HL-60 (cell line): ENCODE measurements around the gene PLCB1.

Experiments used
- DNase-seq, 2 experiments: peaks; one replicate each; pipeline ENCODE4 v3.0.0-alpha.2; 2010 to 2020; ENCODE audit warnings: low read depth in 1 of 2, low spot score in 1 of 2
- H3K27ac ChIP-seq: fragments of 250-450 bp; sonication (Bioruptor Pico); replicated peaks from 2 replicates; pipeline ENCODE4 v1.5.1; 2020; ENCODE audit warnings: mild to moderate bottlenecking, moderate library complexity
- H3K27me3 ChIP-seq: fragments of 250-450 bp; sonication (Bioruptor Pico); 2 replicates; pipeline ENCODE4 v1.5.1; 2021; ENCODE audit warnings: mild to moderate bottlenecking, moderate library complexity; ENCODE audit not compliant: insufficient read depth, poor library complexity, severe bottlenecking
- H3K4me3 ChIP-seq: replicated peaks from 2 replicates; pipeline ENCODE4 v1.5.1; 2011; ENCODE audit warnings: mild to moderate bottlenecking, control low read depth, low read length; ENCODE audit not compliant: insufficient read depth
- GABPA ChIP-seq: IDR thresholded peaks from 2 replicates; pipeline ENCODE4 v1.6.1; 2012; ENCODE audit warnings: low read depth
- POLR2AphosphoS5 ChIP-seq: IDR thresholded peaks from 2 replicates; pipeline ENCODE4 v1.6.1; 2012; ENCODE audit warnings: low read depth
- SPI1 ChIP-seq: IDR thresholded peaks from 2 replicates; pipeline ENCODE4 v1.6.1; 2012; ENCODE audit warnings: low read depth, mild to moderate bottlenecking, borderline replicate concordance
- TF ChIP-seq, protein P1 (sequence below): IDR thresholded peaks from one replicate; pipeline ENCODE4 v1.5.1; 2011; ENCODE audit warnings: low read length, control low read depth, inconsistent platforms; ENCODE audit not compliant: insufficient read depth
- TF ChIP-seq, protein P2 (sequence below): IDR thresholded peaks from 2 replicates; pipeline ENCODE4 v1.6.1; 2012; ENCODE audit warnings: low read depth; ENCODE audit not compliant: insufficient replicate concordance

Gene PLCB1

DNA sequence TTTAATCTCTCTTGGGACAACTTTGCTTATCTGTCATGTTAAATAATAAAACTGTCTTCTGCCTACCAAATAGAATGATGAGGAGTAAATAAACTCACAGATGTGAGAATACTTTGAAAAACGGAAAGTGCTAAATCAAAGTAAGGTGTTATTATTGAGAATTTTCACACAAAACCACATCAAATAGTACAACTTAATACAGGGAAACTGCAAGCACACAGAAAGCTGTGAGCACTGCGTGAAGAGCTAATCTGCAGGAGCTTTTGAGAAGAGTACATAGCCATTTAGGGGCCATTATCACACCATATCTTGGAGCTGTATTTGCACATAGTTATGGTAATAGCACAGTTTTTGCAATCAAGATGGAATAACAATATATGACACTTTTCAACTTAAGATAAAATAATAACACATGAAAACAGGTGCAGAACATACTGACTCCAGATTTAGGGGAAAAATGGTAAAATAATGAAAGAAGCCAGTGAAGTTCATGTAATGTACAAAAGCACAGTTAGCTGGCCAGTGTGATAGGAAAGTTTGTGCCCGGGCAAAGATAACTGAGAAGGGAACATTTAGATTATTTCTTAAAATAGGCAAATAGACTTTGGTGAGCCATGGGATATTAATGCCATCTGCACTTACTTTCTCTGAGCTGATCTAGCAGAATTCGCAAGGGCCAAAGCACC, 538.3 kb downstream of the PLCB1 start:
- no peak for TF ChIP-seq POLR2AphosphoS5
- TF ChIP-seq, protein P1, sequence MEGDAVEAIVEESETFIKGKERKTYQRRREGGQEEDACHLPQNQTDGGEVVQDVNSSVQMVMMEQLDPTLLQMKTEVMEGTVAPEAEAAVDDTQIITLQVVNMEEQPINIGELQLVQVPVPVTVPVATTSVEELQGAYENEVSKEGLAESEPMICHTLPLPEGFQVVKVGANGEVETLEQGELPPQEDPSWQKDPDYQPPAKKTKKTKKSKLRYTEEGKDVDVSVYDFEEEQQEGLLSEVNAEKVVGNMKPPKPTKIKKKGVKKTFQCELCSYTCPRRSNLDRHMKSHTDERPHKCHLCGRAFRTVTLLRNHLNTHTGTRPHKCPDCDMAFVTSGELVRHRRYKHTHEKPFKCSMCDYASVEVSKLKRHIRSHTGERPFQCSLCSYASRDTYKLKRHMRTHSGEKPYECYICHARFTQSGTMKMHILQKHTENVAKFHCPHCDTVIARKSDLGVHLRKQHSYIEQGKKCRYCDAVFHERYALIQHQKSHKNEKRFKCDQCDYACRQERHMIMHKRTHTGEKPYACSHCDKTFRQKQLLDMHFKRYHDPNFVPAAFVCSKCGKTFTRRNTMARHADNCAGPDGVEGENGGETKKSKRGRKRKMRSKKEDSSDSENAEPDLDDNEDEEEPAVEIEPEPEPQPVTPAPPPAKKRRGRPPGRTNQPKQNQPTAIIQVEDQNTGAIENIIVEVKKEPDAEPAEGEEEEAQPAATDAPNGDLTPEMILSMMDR, result no peak
- no peak for TF ChIP-seq GABPA
- TF ChIP-seq SPI1, result no peak
- TF ChIP-seq, protein P2, sequence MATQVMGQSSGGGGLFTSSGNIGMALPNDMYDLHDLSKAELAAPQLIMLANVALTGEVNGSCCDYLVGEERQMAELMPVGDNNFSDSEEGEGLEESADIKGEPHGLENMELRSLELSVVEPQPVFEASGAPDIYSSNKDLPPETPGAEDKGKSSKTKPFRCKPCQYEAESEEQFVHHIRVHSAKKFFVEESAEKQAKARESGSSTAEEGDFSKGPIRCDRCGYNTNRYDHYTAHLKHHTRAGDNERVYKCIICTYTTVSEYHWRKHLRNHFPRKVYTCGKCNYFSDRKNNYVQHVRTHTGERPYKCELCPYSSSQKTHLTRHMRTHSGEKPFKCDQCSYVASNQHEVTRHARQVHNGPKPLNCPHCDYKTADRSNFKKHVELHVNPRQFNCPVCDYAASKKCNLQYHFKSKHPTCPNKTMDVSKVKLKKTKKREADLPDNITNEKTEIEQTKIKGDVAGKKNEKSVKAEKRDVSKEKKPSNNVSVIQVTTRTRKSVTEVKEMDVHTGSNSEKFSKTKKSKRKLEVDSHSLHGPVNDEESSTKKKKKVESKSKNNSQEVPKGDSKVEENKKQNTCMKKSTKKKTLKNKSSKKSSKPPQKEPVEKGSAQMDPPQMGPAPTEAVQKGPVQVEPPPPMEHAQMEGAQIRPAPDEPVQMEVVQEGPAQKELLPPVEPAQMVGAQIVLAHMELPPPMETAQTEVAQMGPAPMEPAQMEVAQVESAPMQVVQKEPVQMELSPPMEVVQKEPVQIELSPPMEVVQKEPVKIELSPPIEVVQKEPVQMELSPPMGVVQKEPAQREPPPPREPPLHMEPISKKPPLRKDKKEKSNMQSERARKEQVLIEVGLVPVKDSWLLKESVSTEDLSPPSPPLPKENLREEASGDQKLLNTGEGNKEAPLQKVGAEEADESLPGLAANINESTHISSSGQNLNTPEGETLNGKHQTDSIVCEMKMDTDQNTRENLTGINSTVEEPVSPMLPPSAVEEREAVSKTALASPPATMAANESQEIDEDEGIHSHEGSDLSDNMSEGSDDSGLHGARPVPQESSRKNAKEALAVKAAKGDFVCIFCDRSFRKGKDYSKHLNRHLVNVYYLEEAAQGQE, result no peak
- Histone ChIP-seq H3K27ac (no peak overlapping the region), H3K27me3 (no peaks in the 10 kb centered on the region), H3K4me3 (no peak overlapping the region)
- DNase-seq, result no peak

GRCh38 chr20:8670893-8671215, 538.8 kb downstream of the PLCB1 start:
- Histone ChIP-seq H3K27me3 (no peaks in the 10 kb centered on the region), H3K4me3 (no peak overlapping the region), H3K27ac (no peak overlapping the region)
- TF ChIP-seq SPI1, result no peak
- TF ChIP-seq GABPA, result no peak
- TF ChIP-seq POLR2AphosphoS5, result no peak
- TF ChIP-seq, protein P1, result no peak
- TF ChIP-seq, protein P2, result no peak
- DNase-seq, result no peak

DNA sequence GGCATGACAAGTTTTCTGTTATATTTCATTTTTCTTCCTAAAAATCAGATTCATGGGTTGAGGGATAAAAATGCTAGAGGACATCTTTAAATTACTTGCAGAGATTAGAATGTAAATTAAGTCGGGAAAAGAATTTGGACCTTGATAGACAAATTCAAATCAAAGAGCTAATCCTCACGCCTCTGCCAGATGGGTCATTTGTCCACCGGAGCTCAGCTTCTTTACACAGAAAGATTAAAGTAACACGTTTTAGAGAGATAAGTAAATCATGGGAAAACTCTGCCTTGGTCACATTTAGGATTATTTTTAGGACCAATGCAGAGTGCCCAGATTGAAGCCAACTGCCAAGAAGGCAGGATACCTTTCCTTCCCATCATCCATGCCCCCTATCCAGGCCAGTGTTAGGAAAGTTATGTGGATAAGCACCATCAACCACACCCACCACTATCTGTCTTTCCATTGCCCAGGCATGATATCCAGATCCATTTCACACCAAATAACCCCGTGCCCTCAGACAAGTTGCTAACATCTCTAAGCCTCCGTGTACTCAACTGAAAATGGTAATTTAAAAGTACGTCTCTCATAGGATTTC, 539.4 kb downstream of the PLCB1 start:
- TF ChIP-seq, protein P1, result no peak
- no peak for TF ChIP-seq SPI1
- TF ChIP-seq, protein P2, result no peak
- no peak for TF ChIP-seq POLR2AphosphoS5
- no peak for TF ChIP-seq GABPA
- DNase-seq, result no peak
- Histone ChIP-seq H3K27me3 (no peaks in the 10 kb centered on the region), H3K4me3 (no peak overlapping the region), H3K27ac (no peak overlapping the region)
